Skeletal muscle satellite cell (primary cell): ENCODE data around the gene SSBP4. TPM values are rescaled to one million over a fixed set of nuclear protein-coding genes. Genes with fewer than 3 reads are reported as not detected.

Source experiments
- H3K27me3 ChIP-seq: 2 replicates; pipeline ENCODE4 v1.7.0; 2013; ENCODE audit warnings: low read length; ENCODE audit not compliant: control insufficient read depth, insufficient read depth
- H3K36me3 ChIP-seq: 2 replicates; pipeline ENCODE4 v1.7.0; 2013; ENCODE audit warnings: mild to moderate bottlenecking, control low read depth, low read length; ENCODE audit not compliant: insufficient read depth
- H3K4me1 ChIP-seq: 2 replicates; pipeline ENCODE4 v1.7.0; 2013; ENCODE audit warnings: low read length; ENCODE audit not compliant: control insufficient read depth, insufficient read depth
- H3K4me2 ChIP-seq: 2 replicates; pipeline ENCODE4 v1.7.0; 2013; ENCODE audit warnings: mild to moderate bottlenecking, low read length
- H3K4me3 ChIP-seq: 2 replicates; pipeline ENCODE4 v1.7.0; 2013; ENCODE audit warnings: low read length
- H3K9ac ChIP-seq: 2 replicates; pipeline ENCODE4 v1.7.0; 2013; ENCODE audit warnings: mild to moderate bottlenecking, low read depth, low read length, moderate library complexity
- H3K9me3 ChIP-seq: replicated peaks from 2 replicates; pipeline ENCODE4 v1.7.0; 2013; ENCODE audit warnings: mild to moderate bottlenecking, control low read depth, low read length
- small RNA-seq: library from RNA; depleted of rRNA; stranded (forward); fragments of <200 nt; gene quantifications from one replicate; pipeline ENCODE3, GENCODE V24; 2012

The SSBP4 gene

DNA sequence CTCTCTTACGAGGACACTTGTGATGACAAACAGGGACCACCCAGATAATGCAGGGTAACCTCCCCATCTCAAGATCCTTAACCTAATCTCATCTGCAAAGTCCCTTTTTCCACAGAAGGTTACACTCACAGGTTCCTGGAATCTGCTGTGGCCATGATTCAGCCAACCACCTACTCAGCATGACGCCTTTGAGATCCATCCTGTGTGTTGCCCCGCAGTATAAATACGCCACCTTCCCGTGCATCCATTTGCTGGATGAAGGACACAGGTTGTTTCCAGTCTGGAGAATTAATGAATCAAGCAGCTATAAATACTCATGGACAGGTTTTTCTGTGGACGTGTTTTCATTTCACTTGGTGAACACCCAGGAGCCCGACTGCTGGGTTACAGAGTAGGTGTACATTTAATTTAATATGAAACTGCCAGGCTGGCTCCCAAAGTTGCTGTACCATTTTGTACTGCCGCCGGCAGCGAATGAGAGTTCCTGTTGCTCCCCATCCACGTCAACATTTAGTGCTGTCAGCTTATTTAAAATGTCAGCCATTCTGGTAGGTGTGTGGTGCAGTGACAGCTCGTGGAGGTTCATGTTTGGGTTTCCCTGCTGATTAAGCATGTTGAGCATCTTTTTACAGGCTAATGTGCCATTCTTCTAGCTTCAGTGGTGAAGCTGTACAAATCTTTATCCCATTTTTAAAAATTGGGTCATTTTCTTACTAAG is 62.5 kb downstream of the SSBP4 start:
- Histone ChIP-seq H3K36me3 (no peaks in the 10 kb centered on the region), H3K4me1 (peaks cover 50% of the 10 kb centered on the region), H3K9ac (no peak overlapping the region), H3K4me3 (no peak overlapping the region), H3K4me2 (no peak overlapping the region), H3K9me3 (no peaks in the 10 kb centered on the region), H3K27me3 (no peaks in the 10 kb centered on the region)

DNA sequence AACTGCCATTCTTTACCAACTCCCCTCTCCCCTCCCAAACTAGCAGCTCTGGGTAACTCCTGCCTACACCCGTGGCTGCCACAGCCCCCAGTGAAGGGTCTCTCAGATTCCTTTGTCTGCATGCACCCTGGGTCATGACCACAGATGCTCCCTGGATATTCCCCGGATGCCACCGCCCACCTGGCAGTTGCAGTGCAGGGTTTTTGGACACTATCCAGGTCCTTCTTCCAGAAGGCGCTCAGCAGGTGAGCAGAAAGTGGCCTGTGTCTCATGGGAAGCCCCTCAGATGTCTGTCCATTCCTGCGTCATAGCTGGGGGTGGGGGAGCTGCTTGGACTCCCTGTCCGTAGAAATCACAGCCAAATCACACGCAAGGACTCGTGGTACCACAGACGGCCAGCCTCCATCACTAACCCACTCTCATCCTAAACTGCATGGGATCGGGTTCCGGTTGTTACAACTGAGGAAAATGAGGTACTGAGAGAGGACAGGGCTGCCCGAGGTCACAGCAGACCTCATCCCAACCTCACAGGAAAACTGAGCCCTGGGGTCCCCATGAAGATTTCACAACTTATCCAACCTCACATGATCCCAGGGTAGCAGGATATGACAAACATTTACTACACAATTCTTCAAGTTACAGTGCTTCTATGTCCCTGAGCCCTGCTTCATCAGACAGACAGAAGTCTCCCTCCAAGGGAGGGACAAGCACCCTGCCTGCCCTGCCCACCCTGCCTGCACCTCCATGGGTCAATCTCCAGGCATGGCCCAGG is 64.1 kb downstream of the SSBP4 start:
- Histone ChIP-seq H3K4me3 (no peak overlapping the region), H3K27me3 (no peaks in the 10 kb centered on the region), H3K4me2 (no peak overlapping the region), H3K9me3 (no peaks in the 10 kb centered on the region), H3K36me3 (no peaks in the 10 kb centered on the region), H3K4me1 (peaks cover 65% of the 10 kb centered on the region), H3K9ac (no peak overlapping the region)

Small RNA genes lying within 50 kb of the gene (small RNA-seq; reads per million reads assigned to genes)
- not detected for gene MIR3189
